ENCODE results near the gene HPCA. TPM values are rescaled to one million over a fixed set of nuclear protein-coding genes. Genes with fewer than 3 reads are reported as not detected.

Gene HPCA
- polyA plus RNA-seq (ENCODE audit: insufficient read length in 4 of 4): 1 to 10 TPM in 2 of 4 donors, under 1 TPM in 2; 0.56 to 1.4 (median 1.0) TPM

DNA sequence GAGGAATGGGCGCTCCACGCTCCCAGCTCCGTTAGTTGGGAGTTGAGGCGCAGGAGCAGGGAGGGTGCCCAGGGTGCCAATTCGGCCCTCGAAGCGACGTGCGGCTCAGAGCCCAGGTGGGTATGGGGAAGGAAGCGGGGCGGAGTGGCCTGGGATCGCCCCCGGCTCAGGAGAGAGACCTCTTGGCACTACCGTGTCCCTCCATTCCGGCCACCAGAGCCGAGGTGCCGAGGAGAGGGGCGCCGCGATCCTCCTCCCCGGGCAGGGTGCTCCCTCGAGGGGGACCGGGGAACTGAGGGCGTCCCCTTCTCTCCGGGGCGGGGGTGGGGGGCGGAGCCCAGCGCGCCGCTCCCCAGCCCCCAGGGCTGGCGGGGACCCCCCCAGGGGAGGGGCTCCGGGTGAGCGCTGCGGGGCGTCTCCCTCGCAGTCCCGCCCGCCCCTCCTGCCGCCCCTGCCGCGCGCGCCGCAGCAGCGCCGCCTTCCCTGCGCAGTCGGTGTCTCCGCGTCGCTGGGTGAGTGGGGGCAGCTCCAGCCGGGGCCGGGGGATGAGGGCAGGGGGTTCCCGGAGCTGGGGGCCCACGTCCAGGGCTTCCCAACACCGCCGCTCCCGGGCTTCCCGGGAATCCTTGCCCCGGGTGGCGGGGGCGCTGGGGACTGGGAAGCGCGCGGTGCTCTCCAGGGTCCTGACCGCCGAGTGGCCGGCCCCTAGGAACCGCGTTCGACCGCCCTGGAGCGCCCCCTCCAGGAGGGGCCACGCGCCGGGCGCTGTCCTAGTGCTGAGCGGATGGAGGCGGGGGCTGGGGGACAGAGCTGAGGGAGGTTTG, at the start of gene HPCA:
TSS of gene HPCA (plus strand) at position 488 of the 824 bp plus-strand sequence. CDS start 2,408 bp downstream, outside the sequence.
- DNase-seq (ENCODE audit: low read depth in 4 of 4, low spot score in 3 of 4): no peak

DNA sequence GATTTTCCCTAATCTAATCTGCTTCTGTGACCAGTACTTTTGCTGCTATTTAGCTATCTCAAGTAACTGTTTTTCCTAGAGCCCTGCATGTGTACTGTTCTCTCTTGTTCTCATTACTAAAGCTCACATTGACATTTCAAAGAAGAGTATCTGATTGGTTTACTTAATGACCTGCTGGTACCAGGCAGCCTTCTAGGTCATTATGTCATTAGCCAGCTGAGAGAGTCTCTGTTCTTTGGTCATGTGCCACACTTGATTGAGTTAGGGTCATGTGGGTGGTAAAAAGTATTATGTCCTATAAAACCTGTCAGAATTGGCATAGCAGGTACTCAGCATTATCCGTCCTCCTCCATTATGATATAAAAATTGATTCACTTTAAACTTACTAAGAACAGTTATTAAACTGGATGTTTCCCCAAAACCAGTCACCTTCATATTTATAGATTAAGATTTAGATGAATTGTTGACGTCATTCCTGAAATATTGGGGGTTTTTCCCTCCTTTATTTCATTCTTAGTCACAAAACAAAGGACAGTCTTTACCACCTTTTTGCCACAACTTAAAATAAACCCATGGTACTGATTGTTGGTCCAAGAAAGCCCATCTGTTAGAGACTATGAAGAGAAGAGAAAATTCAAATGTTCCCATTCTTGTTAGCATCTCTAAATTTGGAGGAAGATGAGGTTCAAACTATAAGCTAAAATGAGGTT, 37.8 kb upstream of the HPCA start:
- no peak for DNase-seq (ENCODE audit: low read depth in 4 of 4, low spot score in 3 of 4)

DNA sequence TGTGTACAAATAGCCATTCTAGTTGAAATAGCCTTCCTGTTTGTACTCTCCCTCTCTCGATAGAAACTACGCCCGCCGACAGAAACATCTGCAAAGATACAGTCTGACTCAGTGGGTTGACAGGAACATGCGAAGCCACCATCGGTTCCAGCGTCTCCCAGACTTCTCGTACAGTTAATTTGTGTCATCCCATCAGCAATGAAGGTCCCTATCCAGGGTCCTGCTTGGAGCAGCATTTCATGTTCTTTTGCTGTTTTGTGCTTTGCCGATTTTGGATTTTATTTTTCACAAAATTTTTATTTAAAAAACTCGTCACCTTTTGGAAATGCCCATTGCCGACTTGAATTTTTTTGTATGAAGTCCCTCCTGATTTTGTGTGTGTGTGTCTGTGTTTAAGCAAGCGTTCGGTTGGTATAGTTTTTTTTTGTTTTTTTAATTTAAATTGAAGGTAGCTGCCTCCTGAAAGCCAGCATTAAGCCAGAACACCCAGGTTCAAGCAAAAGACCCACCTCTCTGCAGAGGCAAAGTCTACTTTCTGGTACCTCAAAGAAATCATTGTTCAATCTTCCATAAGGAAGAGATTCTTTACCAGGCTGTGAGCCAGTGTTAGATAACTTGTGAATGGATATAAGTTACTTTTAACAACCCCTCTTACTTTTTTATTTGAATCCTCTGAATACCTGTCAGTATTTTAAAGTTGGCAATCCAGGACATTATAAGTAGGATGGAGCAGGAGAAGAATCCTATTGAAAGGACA, 30.3 kb upstream of the HPCA start:
- no peak for DNase-seq (ENCODE audit: low read depth in 4 of 4, low spot score in 3 of 4)

DNA sequence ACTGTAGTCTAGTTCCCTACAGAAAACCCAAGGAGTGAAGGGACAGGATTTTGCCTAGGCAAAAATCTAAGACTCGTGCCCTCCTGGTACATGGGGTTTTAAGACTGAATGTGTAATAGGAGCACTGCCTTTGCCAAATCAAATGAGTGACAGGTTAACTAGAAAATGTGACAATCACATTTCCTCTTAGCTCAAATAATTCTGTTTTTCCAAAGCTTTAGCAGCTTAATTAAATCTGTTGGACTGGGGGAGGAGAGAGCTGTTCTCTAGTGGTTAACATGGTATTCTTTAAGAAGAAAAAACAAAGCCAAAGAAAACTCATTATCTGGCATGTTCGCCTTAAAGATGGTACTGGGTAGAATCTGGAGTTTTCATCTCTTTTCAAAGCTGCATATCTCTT, 28.2 kb upstream of the HPCA start:
- DNase-seq (ENCODE audit: low read depth in 4 of 4, low spot score in 3 of 4): no peak

DNA sequence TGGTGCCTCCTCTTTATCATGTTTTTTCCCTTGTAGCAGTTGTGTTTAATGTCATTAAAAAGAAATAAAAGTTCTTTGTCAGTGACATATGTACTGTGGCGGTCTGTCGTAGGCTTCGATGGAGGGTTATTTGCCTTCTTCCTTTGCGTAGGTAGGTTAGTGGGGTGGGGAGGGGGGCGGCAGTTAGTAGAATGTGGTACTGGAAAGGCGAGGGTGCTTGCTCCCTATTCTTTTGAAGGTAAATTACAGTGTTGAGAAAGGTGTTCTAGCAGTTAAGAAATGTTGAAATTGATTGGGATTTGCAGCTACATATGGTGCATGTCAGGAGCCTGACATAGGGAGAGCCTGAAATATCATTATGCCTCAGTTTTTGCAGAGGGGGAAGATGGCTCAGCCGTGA, 27.5 kb upstream of the HPCA start:
- no peak for DNase-seq (ENCODE audit: low read depth in 4 of 4, low spot score in 3 of 4)

- DNase-seq (ENCODE audit: low read depth in 4 of 4, low spot score in 3 of 4): no peak
These were observed 26.4 kb upstream of the HPCA start for GRCh38 chr1:32859915-32860314.

GRCh38 chr1:32860566-32860965, 25.7 kb upstream of the HPCA start:
- DNase-seq (ENCODE audit: low read depth in 4 of 4, low spot score in 3 of 4): no peak

DNA sequence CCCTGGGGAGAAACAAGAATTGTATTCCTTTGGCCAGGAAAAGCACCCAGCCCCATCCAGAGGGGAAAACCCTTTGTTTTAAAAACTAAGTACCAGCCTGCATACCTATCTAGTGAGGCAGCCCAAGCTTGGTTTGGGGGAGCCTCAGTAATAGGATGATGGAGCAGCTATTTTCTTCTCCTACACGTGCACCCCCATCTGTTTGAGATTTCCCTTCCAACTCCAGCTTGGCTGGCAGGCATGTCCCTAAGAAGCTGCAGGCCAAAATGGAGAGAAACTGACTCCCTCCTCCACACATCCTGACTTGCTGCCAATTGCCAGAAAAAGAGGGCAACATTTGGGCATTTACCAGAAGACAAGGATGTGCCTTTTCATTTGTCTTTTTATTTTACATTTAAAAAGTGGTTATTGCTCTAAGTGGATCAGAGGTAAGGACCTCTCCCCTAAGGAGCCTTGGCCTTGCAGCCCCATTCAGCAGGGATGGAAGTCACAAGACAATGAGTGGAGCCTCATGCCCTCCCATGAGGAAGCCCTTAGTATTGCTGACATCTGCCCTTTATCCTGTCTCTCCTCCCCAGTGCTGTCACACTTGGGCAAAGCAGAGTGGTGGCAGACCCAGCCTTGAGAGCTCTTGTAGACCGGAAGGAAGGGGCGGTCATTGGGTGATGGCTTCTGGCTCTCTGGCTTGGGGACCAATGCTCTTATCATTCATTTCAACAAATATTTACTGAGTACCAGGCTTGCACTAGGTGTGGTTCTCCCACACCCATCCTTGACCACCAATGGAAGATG, 24.2 kb upstream of the HPCA start:
- DNase-seq (ENCODE audit: low read depth in 4 of 4, low spot score in 3 of 4): no peak

GRCh38 chr1:32863218-32863880, 22.9 kb upstream of the HPCA start:
- no peak for DNase-seq (ENCODE audit: low read depth in 4 of 4, low spot score in 3 of 4)

GRCh38 chr1:32863881-32864245, 22.4 kb upstream of the HPCA start:
- no peak for DNase-seq (ENCODE audit: low read depth in 4 of 4, low spot score in 3 of 4)

DNA sequence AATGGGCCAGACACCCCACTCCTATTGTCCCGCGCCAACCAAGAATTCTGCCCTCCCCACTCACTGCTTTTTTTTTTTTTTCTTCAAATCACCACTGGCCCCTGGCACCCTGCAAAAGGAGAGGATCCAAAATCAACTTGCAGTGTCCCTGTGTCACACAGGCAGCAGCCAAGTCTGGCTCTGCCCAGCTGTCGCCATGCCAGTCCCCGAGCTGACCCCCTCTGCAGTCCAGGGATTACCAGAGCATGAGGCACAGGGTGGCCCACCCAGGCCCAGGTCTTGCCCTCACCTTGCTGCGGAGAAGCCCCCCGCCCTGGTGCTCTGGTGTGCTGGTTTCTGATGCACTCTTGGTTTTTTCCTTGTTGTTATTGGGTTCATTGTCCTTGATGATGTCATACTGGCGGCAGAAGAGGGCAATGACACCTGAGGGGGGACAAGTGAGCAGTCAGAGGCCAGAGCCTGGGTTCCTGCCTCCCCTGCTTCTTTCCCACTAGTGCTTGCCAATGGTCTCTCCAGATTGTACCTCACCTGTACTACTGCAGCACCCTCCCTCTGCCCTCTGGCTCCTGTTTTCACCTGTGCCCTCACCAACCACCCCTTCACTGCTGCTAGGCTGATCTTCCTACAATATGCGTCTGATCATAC, 21.8 kb upstream of the HPCA start:
- DNase-seq (ENCODE audit: low read depth in 4 of 4, low spot score in 3 of 4): no peak

DNA sequence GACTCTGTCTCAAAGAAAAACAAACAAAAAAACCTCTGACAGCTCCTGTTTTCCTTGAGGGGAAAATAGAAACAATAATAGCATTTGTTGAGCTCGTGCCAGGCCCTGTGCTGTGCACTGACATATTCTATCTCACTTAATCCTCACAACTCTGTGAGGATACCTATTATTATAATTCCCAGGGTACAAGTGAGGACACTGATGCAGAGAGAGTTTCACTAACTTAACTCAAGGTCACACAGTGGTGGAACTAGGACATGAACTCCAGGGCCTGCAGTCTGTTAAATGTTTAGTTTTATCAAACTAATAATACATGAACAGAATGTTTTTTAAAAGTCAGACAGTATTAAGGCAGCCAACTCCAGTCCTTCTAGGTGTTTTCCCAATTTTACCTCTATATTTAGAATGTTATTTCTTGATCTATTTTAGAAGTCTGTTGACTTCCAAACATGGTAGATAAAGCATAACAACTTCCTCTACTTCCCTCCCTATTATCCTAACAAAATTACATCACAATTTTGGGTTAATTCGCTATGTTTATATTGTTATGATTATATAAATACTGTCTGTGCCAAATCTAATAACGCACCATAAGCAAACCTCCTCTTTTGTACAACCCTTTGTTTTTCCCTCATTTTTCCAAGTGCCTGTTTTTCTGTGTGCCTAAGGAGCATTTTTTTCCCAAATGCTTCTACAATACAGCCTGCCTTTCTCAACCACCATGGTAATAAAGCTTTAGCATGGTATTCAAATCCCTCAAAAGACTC, 20.5 kb upstream of the HPCA start:
- DNase-seq (ENCODE audit: low read depth in 4 of 4, low spot score in 3 of 4): no peak

- no peak for DNase-seq (ENCODE audit: low read depth in 4 of 4, low spot score in 3 of 4)
These were observed 19.1 kb upstream of the HPCA start for GRCh38 chr1:32867151-32867550.

- DNase-seq (ENCODE audit: low read depth in 4 of 4, low spot score in 3 of 4): no peak
These were observed 18.6 kb upstream of the HPCA start for GRCh38 chr1:32867671-32868070.

DNA sequence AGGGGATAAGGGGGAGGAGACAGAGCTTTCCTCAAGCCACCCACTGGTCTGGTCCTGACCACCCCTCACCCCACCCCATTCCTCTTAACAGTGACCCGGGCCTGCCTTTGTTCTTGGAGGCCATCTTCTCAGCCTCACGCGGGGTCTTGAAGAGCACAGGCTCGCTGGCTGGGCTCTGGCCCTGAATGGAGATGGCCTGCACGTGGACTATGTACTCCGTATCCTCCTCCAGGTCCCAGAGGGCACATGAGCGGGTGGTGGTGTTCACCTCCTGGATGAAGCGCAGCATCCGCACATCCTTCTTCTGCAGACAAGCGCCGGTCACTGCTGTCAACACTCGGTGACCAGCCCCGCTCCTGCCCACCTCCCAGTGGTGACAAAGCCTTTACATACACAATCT, 18.2 kb upstream of the HPCA start:
- no peak for DNase-seq (ENCODE audit: low read depth in 4 of 4, low spot score in 3 of 4)

DNA sequence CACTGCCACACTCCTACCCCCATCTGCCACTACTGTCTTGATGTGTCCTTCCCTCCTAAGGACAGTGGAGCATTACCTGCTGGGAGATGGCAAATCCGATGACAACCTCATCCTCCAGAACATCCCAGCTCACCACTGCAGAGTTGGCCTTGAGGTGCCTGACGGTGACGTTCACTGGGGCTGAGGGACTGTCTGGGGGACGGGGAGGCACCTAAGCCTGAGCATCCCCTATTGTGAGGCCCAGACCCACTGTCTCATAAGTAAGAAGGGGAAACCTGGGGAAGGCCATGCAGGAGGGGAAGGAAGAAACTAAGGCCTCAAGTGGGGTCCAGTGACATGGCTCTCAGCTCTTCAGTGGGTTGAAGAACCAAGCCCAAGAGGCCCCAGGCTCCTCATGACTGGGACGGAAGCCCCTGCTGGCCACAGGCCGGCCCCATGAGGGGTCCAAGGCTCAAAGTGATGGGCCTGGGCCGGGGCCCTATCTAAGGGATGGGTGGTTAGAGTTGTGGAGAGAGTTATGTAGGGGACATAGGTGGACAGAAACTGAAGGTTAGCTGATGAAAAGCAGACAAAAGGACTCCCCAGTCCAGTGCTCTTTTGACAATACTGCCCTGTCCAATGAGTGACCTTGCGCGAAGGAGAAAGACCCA, 17.4 kb upstream of the HPCA start:
- DNase-seq (ENCODE audit: low read depth in 4 of 4, low spot score in 3 of 4): no peak

DNA sequence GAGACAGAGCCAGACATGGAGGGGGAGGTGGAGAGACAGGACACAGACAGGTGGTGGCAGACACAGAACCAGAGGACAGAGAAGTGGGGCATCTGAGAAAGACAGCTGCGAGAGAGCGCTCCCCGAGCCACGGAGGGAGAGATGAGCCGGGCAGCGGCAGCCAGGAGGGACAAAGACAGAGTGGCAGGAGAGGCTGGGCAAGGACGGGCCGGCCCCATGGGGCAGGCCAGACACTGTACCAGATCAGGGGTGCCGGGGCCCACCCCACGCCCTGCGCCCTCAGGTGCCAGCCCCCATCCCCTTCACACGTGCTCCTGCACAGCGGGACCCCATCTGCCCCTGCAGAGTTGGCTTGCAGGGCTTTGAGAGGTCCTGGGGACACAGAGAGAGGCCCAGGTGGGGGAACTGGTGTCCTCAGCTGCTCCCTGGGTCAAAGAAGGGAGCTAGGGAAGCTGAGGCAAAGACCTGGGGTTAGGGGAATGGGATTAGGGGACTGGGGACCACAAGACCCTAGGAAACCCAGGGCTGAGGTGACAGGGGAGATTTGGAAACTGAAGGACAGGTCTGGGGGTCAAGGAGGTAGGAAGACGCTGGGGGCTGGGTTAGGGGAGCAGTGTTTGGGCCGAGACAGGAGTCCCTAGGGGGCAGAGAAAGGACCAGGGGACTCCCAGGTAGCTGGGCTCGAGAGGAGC, 16.2 kb upstream of the HPCA start:
- DNase-seq (ENCODE audit: low read depth in 4 of 4, low spot score in 3 of 4): no peak

All from left renal pelvis (tissue), 4 donors.